NCI-H524 (cell line): ENCODE results near the gene CAMTA1.
A peak's percentile ranks its signal among the peaks of the same experiment; 100 is the strongest.

Source experiments
- DNase-seq, 2 experiments: peaks; one replicate each; lab custom pipeline; 2025; lab: John Stamatoyannopoulos, UW

Gene CAMTA1

GRCh38 chr1:7256526-7256925, 471.3 kb downstream of the CAMTA1 start:
- DNase-seq: no peak

GRCh38 chr1:7257225-7257624, 472.0 kb downstream of the CAMTA1 start:
- no peak for DNase-seq

- no peak for DNase-seq
Observed at GRCh38 chr1:7258589-7259135, 473.4 kb downstream of the CAMTA1 start.

- no peak for DNase-seq
Observed at GRCh38 chr1:7259955-7260354, 474.7 kb downstream of the CAMTA1 start.

- no peak for DNase-seq
Observed at GRCh38 chr1:7261490-7261889, 476.2 kb downstream of the CAMTA1 start.

GRCh38 chr1:7262611-7263010, 477.4 kb downstream of the CAMTA1 start:
- peak in 1 of 2 experiments; percentile 10 for DNase-seq

- no peak for DNase-seq
Observed at GRCh38 chr1:7263021-7263960, 478.0 kb downstream of the CAMTA1 start.

GRCh38 chr1:7264101-7264500, 478.8 kb downstream of the CAMTA1 start:
- no peak for DNase-seq

- no peak for DNase-seq
Observed at GRCh38 chr1:7265771-7266371, 480.6 kb downstream of the CAMTA1 start.

GRCh38 chr1:7266561-7266960, 481.3 kb downstream of the CAMTA1 start:
- no peak for DNase-seq

- DNase-seq: no peak
Observed at GRCh38 chr1:7267493-7267892, 482.2 kb downstream of the CAMTA1 start.

GRCh38 chr1:7268983-7269382, 483.7 kb downstream of the CAMTA1 start:
- DNase-seq: no peak

- no peak for DNase-seq
Observed at GRCh38 chr1:7269525-7269924, 484.3 kb downstream of the CAMTA1 start.

GRCh38 chr1:7274256-7274655, 489.0 kb downstream of the CAMTA1 start:
- no peak for DNase-seq

GRCh38 chr1:7278045-7278444, 492.8 kb downstream of the CAMTA1 start:
- DNase-seq: no peak

GRCh38 chr1:7278827-7279765, 493.8 kb downstream of the CAMTA1 start:
- DNase-seq: peak; percentile 15 to 53

GRCh38 chr1:7279769-7280168, 494.5 kb downstream of the CAMTA1 start:
- no peak for DNase-seq

GRCh38 chr1:7280347-7280960, 495.2 kb downstream of the CAMTA1 start:
- DNase-seq: no peak

- no peak for DNase-seq
Observed at GRCh38 chr1:7281821-7282220, 496.6 kb downstream of the CAMTA1 start.

GRCh38 chr1:7284839-7285435, 499.7 kb downstream of the CAMTA1 start:
- DNase-seq: no peak

- no peak for DNase-seq
Observed at GRCh38 chr1:7285856-7286454, 500.7 kb downstream of the CAMTA1 start.
